ENCODE results near the gene GMNN.

Gene GMNN

DNA sequence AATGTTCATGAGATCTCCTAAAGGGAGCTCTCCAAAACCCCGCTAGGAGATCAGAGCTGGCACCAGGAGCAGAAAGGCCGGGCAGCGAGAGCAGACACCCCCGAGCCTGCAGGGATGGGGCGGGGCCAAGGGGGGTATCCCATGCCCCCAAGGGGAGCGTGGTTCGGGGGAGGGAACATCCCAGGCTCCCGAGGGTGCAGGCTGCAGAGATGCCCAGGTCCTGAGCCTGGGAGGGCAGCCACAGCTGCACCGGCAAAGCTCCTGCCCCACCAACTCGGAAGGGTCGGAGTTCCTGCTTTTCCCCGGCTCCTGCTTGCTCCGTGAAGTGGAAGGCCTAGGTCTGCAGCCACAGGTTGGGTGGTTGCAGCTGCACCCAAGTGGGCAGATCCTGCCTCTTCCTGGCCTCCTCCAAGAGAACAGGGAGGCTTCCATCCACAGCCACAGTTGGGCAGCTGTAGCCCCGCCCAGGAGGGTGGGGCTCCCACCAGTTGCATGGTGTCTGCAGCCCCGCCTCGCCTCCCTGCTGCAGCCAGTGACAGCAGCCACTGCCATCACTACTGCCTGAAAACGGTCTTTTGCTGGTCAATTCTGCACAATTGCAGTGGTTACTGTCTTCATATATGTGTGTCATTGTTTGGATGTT lies 13.4 kb upstream of the GMNN start:
- no peak for TF ChIP-seq TAF1 (IDR thresholded peaks at IDR 0.05; ENCODE audit: borderline replicate concordance, insufficient read depth, low read length)
- no peak for TF ChIP-seq SIN3A (IDR thresholded peaks at IDR 0.05; ENCODE audit: borderline replicate concordance, insufficient read depth, low read length)
- TF ChIP-seq, protein P1, sequence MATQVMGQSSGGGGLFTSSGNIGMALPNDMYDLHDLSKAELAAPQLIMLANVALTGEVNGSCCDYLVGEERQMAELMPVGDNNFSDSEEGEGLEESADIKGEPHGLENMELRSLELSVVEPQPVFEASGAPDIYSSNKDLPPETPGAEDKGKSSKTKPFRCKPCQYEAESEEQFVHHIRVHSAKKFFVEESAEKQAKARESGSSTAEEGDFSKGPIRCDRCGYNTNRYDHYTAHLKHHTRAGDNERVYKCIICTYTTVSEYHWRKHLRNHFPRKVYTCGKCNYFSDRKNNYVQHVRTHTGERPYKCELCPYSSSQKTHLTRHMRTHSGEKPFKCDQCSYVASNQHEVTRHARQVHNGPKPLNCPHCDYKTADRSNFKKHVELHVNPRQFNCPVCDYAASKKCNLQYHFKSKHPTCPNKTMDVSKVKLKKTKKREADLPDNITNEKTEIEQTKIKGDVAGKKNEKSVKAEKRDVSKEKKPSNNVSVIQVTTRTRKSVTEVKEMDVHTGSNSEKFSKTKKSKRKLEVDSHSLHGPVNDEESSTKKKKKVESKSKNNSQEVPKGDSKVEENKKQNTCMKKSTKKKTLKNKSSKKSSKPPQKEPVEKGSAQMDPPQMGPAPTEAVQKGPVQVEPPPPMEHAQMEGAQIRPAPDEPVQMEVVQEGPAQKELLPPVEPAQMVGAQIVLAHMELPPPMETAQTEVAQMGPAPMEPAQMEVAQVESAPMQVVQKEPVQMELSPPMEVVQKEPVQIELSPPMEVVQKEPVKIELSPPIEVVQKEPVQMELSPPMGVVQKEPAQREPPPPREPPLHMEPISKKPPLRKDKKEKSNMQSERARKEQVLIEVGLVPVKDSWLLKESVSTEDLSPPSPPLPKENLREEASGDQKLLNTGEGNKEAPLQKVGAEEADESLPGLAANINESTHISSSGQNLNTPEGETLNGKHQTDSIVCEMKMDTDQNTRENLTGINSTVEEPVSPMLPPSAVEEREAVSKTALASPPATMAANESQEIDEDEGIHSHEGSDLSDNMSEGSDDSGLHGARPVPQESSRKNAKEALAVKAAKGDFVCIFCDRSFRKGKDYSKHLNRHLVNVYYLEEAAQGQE (IDR thresholded peaks at IDR 0.05; ENCODE audit: insufficient read depth in 1 of 2, low read depth in 2 of 2, low read length in 2 of 2): no peak

DNA sequence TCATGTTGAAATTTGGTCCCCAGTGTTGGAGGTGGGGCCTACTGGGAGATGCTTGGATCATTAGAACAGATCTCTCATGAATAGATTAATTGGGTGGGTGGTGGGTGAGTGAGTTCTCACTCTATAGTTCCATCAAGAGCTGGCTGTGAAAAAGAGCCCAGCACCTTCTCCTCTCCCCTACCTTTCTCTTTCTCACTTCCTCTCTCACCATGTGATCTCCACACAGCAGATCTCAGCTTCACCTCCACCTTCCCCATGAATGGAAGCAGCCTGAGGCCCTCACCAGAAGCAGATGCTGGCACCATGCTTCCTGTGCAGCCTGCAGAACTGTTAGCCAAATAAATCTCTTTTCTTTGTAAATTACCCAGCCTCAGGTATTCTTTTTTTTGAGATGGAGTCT lies 12.9 kb upstream of the GMNN start:
- TF ChIP-seq, protein P1 (IDR thresholded peaks at IDR 0.05; ENCODE audit: insufficient read depth in 1 of 2, low read depth in 2 of 2, low read length in 2 of 2): no peak
- TF ChIP-seq TAF1 (IDR thresholded peaks at IDR 0.05; ENCODE audit: borderline replicate concordance, insufficient read depth, low read length) (no peak), SIN3A (IDR thresholded peaks at IDR 0.05; ENCODE audit: borderline replicate concordance, insufficient read depth, low read length) (no peak)

DNA sequence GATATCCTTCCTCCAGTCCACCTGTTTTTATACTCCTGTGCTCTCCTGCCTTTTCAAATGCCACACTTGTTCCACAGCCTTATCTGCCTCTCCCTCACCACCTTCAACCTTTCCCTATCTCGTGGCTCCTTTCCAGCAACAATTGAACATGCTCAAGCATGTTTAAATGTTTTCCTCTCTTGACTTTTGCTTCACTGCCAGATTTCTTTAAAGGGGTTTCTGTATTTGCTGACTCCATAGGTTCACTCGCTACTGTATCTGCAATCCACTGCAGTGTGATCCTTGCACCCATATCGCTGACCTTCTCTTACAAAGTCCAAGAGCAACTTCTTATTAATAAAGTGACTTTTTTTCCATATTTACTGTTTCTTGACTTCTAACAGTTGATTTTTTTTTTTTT lies 11.2 kb upstream of the GMNN start:
- TF ChIP-seq, protein P1 (IDR thresholded peaks at IDR 0.05; ENCODE audit: insufficient read depth in 1 of 2, low read depth in 2 of 2, low read length in 2 of 2): no peak
- TF ChIP-seq TAF1 (IDR thresholded peaks at IDR 0.05; ENCODE audit: borderline replicate concordance, insufficient read depth, low read length) (no peak), POLR2AphosphoS5 (IDR thresholded peaks at IDR 0.05; ENCODE audit: low read depth, low read length) (no peak), FOXP2 (optimal IDR thresholded peaks at IDR 0.05; ENCODE audit: borderline replicate concordance, extremely low read depth, extremely low read length, insufficient read depth) (no peak), SIN3A (IDR thresholded peaks at IDR 0.05; ENCODE audit: borderline replicate concordance, insufficient read depth, low read length) (no peak)

DNA sequence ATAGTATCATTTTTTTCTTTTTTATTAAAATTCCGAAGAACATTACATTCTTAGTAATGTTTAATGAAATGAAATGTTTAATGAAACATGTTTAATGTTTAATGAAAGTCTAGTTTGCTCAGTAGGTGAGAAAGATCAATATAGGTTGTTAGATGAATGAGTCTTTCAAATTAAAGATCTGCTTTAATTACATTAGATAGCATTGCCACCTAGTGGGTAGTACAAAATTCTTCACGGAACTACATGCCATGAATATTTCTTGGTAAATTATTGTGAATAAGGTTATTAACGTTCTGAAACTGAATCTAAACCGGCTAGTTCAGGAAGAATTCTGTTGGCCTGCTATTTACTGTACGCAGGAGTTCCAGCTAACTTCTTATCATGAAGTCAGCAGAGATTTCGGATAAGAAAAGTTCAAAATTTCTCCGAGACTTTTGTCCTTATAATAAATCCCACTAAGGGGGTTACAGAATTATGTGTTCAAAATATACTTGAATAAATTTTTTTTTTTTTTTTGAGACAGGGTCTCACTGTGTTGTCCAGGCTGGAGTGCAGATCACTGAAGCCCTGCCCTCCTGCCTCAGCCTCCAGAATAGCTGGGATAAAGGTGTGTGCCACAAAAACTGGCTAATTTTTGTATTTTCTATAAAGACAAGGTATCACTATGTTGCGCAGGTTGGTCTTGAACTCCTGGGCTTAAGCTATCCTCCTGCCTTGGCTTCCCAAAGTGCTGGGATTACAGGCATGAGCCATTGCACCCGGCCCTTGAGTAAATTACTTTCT lies 7.9 kb upstream of the GMNN start:
- TF ChIP-seq SIN3A (IDR thresholded peaks at IDR 0.05; ENCODE audit: borderline replicate concordance, insufficient read depth, low read length) (no peak), FOXP2 (optimal IDR thresholded peaks at IDR 0.05; ENCODE audit: borderline replicate concordance, extremely low read depth, extremely low read length, insufficient read depth) (no peak), TAF1 (IDR thresholded peaks at IDR 0.05; ENCODE audit: borderline replicate concordance, insufficient read depth, low read length) (no peak), POLR2AphosphoS5 (IDR thresholded peaks at IDR 0.05; ENCODE audit: low read depth, low read length) (no peak)
- TF ChIP-seq, protein P1 (IDR thresholded peaks at IDR 0.05; ENCODE audit: insufficient read depth in 1 of 2, low read depth in 2 of 2, low read length in 2 of 2): no peak
